ENCODE results near the gene NPLOC4.

DNA sequence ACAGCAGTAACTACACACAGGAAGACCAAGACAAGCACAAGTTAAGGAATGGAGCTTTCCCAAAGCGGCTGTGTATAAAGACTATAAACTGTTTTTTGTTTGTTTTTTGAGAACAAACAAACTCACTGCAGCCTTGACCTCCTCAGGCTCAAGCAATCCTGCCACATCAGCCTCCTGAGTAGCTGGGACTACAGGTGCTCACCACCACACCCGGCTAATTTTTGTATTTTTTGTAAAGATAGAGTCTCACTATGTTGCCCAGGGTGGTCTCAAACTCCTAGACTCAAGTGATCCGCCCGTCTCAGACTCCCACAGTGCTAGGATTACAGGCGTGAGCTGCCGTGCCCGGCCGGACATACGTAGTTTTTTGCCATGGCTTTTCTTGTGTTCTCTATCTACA, 23.5 kb upstream of the NPLOC4 start:
- TF ChIP-seq, protein P1, sequence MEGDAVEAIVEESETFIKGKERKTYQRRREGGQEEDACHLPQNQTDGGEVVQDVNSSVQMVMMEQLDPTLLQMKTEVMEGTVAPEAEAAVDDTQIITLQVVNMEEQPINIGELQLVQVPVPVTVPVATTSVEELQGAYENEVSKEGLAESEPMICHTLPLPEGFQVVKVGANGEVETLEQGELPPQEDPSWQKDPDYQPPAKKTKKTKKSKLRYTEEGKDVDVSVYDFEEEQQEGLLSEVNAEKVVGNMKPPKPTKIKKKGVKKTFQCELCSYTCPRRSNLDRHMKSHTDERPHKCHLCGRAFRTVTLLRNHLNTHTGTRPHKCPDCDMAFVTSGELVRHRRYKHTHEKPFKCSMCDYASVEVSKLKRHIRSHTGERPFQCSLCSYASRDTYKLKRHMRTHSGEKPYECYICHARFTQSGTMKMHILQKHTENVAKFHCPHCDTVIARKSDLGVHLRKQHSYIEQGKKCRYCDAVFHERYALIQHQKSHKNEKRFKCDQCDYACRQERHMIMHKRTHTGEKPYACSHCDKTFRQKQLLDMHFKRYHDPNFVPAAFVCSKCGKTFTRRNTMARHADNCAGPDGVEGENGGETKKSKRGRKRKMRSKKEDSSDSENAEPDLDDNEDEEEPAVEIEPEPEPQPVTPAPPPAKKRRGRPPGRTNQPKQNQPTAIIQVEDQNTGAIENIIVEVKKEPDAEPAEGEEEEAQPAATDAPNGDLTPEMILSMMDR (IDR thresholded peaks at IDR 0.05): no peak
- no peak for TF ChIP-seq POLR2A (IDR thresholded peaks at IDR 0.05)

Data from uterus (tissue), 2 donors.